ENCODE measurements around the gene NFYB. TPM values are rescaled to one million over a fixed set of nuclear protein-coding genes. Genes with fewer than 3 reads are reported as not detected.

The NFYB gene
- total RNA-seq, 1 donor from 2014 or later, result 24.7 TPM

DNA sequence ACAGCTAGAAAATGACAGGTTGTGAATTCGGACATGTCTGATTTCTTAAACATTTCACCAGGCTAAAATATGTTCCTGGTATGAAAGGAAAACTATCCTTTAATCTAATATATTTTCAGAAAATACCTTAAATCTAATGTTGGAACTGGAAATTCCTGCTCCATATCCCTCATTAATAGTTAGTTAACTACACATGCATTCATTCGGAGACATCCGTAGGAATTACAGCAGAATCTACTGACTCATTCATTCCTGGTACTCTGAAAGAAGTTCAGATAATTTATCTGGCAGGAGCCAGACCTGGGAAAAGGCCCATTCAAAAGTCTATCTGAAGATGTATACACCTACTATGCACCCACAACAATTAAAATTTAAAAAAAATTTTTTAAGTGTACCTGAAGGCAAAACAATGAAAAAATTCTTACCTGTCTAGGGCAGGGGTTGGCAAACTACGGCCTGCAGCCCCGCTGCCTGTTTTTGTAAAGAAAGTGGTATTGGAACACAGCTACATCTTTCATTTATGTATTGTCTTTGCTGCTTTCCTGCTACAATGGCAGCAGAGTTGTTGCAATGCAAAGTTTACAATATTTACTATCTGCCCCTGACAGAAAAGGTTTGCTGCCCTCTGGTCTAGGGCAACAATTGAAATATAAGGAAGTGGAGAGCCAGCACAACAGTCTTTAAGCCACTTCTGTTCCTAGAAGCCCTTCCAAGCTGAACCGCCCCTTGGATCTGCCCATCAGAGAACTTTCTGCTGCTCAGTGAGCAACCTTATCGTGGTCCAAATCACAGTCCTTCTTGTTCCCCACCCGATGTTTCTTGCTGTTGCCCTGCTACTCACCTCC lies 17.9 kb upstream of the NFYB start:
- no peaks in the 10 kb centered on the region for H3K27me3 Mint-ChIP-seq (ENCODE audit: low read depth)
- no peaks in the 10 kb centered on the region for H3K36me3 Mint-ChIP-seq (ENCODE audit: low read depth)
- no peaks in the 10 kb centered on the region for H3K9me3 Mint-ChIP-seq (ENCODE audit: low read depth)
- TF ChIP-seq, protein P1, sequence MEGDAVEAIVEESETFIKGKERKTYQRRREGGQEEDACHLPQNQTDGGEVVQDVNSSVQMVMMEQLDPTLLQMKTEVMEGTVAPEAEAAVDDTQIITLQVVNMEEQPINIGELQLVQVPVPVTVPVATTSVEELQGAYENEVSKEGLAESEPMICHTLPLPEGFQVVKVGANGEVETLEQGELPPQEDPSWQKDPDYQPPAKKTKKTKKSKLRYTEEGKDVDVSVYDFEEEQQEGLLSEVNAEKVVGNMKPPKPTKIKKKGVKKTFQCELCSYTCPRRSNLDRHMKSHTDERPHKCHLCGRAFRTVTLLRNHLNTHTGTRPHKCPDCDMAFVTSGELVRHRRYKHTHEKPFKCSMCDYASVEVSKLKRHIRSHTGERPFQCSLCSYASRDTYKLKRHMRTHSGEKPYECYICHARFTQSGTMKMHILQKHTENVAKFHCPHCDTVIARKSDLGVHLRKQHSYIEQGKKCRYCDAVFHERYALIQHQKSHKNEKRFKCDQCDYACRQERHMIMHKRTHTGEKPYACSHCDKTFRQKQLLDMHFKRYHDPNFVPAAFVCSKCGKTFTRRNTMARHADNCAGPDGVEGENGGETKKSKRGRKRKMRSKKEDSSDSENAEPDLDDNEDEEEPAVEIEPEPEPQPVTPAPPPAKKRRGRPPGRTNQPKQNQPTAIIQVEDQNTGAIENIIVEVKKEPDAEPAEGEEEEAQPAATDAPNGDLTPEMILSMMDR (IDR thresholded peaks at IDR 0.05), result no peak
- DNase-seq (ENCODE audit: low spot score), result no peak
- no peaks in the 10 kb centered on the region for H3K4me1 Mint-ChIP-seq (ENCODE audit: low read depth)
- H3K4me3 Mint-ChIP-seq (ENCODE audit: unreplicated experiment), result no peak overlapping the region
- H3K27ac Mint-ChIP-seq (ENCODE audit: unreplicated experiment), result no peak overlapping the region

DNA sequence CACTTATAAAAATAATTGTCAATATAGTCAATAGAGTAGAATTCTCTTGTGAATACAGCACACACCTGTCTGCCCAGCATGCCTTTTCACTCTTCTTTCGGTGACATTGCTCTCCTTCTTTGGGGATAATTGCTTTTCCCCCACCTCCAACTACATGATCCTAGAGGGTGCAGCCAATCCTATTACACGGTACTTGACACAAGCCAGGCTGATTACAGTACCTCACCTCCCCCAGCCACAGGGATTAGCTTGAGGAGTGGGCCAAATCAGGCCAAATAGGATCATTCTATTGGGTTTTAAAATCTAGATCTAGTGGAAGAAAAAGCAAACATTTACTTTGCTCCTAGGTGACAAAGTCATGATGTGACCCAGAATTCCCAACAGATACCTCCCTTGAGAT lies 16.8 kb upstream of the NFYB start:
- no peak for DNase-seq (ENCODE audit: low spot score)
- Mint-ChIP-seq H3K27ac (ENCODE audit: unreplicated experiment) (no peak overlapping the region), H3K9me3 (ENCODE audit: low read depth) (no peaks in the 10 kb centered on the region), H3K4me3 (ENCODE audit: unreplicated experiment) (no peak overlapping the region), H3K27me3 (ENCODE audit: low read depth) (peaks cover under 1% of the 10 kb centered on the region), H3K4me1 (ENCODE audit: low read depth) (no peaks in the 10 kb centered on the region), H3K36me3 (ENCODE audit: low read depth) (no peaks in the 10 kb centered on the region)
- TF ChIP-seq, protein P1 (IDR thresholded peaks at IDR 0.05), result no peak

DNA sequence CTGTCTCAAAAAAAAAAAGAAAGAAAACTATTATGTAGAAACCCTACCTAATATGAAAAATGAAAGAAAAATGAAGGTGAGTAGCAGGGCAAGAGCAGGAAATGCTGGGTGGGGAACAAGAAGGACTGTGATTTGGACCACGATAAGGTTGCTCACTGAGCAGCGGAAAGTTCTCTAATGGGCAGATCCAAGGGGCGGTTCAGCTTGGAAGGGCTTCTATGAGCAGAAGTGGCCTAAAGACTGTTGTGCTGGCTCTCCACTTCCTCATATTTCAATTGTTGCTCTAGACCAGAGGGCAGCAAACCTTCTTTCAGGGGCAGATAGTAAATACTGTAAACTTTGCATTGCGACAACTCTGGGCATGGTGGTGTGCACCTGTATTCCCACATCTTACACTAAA lies 16.3 kb upstream of the NFYB start:
- TF ChIP-seq, protein P1 (IDR thresholded peaks at IDR 0.05), result no peak
- no peaks in the 10 kb centered on the region for H3K9me3 Mint-ChIP-seq (ENCODE audit: low read depth)
- no peaks in the 10 kb centered on the region for H3K4me1 Mint-ChIP-seq (ENCODE audit: low read depth)
- H3K27me3 Mint-ChIP-seq (ENCODE audit: low read depth), result peaks cover 2% of the 10 kb centered on the region
- no peaks in the 10 kb centered on the region for H3K36me3 Mint-ChIP-seq (ENCODE audit: low read depth)
- no peak for DNase-seq (ENCODE audit: low spot score)
- no peak overlapping the region for H3K27ac Mint-ChIP-seq (ENCODE audit: unreplicated experiment)
- no peak overlapping the region for H3K4me3 Mint-ChIP-seq (ENCODE audit: unreplicated experiment)

DNA sequence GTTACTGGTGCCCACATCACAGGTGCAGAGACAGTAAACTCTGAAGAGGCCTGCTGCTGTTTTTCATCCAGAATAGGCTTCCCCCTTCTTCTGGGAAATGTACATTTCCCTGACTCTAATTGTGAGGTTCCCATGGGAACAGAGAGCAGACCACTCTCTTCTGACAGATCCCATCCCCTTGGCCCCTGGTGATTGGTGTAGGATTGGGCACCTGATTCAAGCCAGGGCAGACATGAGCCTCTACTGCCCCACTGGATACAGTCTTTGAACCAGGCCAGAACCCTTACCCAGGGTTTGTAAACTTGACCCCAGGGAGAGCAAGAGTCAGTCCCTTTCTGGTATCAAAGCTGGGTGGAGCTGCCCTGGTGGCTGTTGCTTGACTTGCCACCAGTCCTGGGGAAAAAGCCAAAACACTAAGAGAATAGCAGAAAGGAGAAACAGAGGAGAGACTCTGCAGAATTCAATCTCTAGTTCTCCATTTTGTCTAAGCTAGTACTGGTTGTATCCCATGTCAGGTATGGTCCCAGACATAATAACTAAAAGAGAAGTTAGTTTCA lies 14.8 kb upstream of the NFYB start:
- H3K36me3 Mint-ChIP-seq (ENCODE audit: low read depth), result no peaks in the 10 kb centered on the region
- H3K9me3 Mint-ChIP-seq (ENCODE audit: low read depth), result no peaks in the 10 kb centered on the region
- no peak for DNase-seq (ENCODE audit: low spot score)
- TF ChIP-seq, protein P1 (IDR thresholded peaks at IDR 0.05), result no peak
- H3K4me3 Mint-ChIP-seq (ENCODE audit: unreplicated experiment), result no peak overlapping the region
- H3K4me1 Mint-ChIP-seq (ENCODE audit: low read depth), result no peaks in the 10 kb centered on the region
- H3K27me3 Mint-ChIP-seq (ENCODE audit: low read depth), result peaks cover 2% of the 10 kb centered on the region
- no peak overlapping the region for H3K27ac Mint-ChIP-seq (ENCODE audit: unreplicated experiment)

DNA sequence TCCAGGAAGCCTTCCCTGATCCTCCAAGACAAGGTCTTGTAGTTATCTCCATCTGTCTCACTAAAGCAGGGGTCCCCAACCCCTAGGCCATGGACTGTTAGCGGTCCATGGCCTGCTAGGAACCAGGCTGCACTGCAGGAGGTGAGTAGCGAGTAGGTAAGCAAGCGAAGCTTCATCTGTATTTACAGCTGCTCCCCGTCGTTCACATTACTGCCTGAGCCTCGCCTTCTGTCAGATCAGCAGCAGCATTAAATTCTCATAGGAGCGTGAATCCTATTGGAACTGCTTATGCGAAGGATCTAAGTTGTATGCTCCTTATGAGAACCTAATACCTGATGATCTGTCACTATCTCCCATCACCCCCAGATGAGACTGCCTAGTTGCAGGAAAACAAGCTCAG lies 12.4 kb upstream of the NFYB start:
- Mint-ChIP-seq H3K27ac (ENCODE audit: unreplicated experiment) (no peak overlapping the region), H3K4me3 (ENCODE audit: unreplicated experiment) (no peak overlapping the region), H3K27me3 (ENCODE audit: low read depth) (peaks cover 2% of the 10 kb centered on the region), H3K4me1 (ENCODE audit: low read depth) (no peaks in the 10 kb centered on the region), H3K9me3 (ENCODE audit: low read depth) (no peaks in the 10 kb centered on the region), H3K36me3 (ENCODE audit: low read depth) (no peaks in the 10 kb centered on the region)
- TF ChIP-seq, protein P1 (IDR thresholded peaks at IDR 0.05), result no peak
- no peak for DNase-seq (ENCODE audit: low spot score)

Measured in chondrocyte (in vitro differentiated cells).